HEK293T (cell line): Measurements from ENCODE around the gene NSF.
"Not testable (repeated sequence)": the region's sequence is repeated elsewhere in the genome, so short reads cannot be mapped to it uniquely, and the experiment has no call there.

Experiments used
- ARNT ChIP-seq: fragments of 450-650 bp; IDR thresholded peaks from 2 replicates; pipeline ENCODE4 v1.6.1; 2017; ENCODE audit warnings: mild to moderate bottlenecking
- BHLHE40 ChIP-seq: fragments of 450-650 bp; IDR thresholded peaks from 2 replicates; pipeline ENCODE4 v1.6.1; 2016; ENCODE audit warnings: mild to moderate bottlenecking, moderate library complexity, borderline replicate concordance
- FOXA1 ChIP-seq: fragments of 450-650 bp; IDR thresholded peaks from 2 replicates; pipeline ENCODE4 v1.6.1; 2016; ENCODE audit warnings: mild to moderate bottlenecking
- FOXK2 ChIP-seq: fragments of 450-650 bp; IDR thresholded peaks from 2 replicates; pipeline ENCODE4 v1.6.1; 2016; ENCODE audit warnings: mild to moderate bottlenecking
- FOXM1 ChIP-seq: fragments of 450-650 bp; IDR thresholded peaks from 2 replicates; pipeline ENCODE4 v1.6.1; 2017; ENCODE audit warnings: mild to moderate bottlenecking, borderline replicate concordance
- HDGF ChIP-seq: fragments of 450-650 bp; IDR thresholded peaks from 2 replicates; pipeline ENCODE4 v1.6.1; 2017; ENCODE audit warnings: antibody characterized with exemption, borderline replicate concordance
- L3MBTL2 ChIP-seq: fragments of 450-650 bp; conservative IDR thresholded peaks from 2 replicates; pipeline ENCODE4 v1.6.1; 2016; ENCODE audit warnings: mild to moderate bottlenecking
- NFRKB ChIP-seq: fragments of 450-650 bp; IDR thresholded peaks from 2 replicates; pipeline ENCODE4 v1.6.1; 2016; ENCODE audit warnings: mild to moderate bottlenecking, moderate library complexity
- SP1 ChIP-seq: fragments of 450-650 bp; IDR thresholded peaks from 2 replicates; pipeline ENCODE4 v1.6.1; 2017
- SUZ12 ChIP-seq: fragments of 450-650 bp; IDR thresholded peaks from 2 replicates; pipeline ENCODE4 v1.6.1; 2016; ENCODE audit warnings: mild to moderate bottlenecking
- TARDBP ChIP-seq: fragments of 450-650 bp; IDR thresholded peaks from 2 replicates; pipeline ENCODE4 v1.6.1; 2016
- ZNF384 ChIP-seq: fragments of 450-650 bp; IDR thresholded peaks from 2 replicates; pipeline ENCODE4 v1.6.1; 2016

DNA sequence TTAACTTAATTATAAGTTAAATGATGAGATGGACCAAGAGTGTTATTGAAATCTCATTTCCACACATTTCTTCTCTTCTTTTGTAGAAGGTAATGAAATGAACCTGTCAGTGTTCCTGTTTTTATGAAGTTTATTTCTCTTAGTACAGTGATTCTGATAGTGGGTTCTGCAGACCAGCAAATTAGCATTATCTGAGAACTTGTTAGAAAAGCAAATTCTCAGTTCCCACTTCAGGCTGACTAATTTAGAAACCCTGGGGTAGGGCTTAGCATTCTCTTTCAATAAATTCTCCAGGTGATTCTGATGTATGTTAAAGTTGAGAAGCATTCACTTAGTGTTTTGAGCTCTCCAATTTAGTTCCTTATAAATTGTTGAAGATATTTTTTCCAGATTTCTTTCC lies 12.7 kb downstream of the NSF start:
- TF ChIP-seq ARNT, SP1, ZNF384, TARDBP, BHLHE40, L3MBTL2, FOXM1, HDGF, FOXK2, SUZ12, FOXA1, NFRKB: not testable (repeated sequence)
